Panc1 (cell line): ENCODE data around the gene MAGEL2. TPM values are rescaled to one million over a fixed set of nuclear protein-coding genes. Genes with fewer than 3 reads are reported as not detected.

Source experiments
- ATAC-seq: fragments of 200-7000 bp; cut with Tn5 transposase; 2 replicates; pipeline ENCODE4 v1.9.1; 2020; ENCODE audit warnings: mild to moderate bottlenecking, moderate library complexity
- Bru-seq: library from RNA; stranded (reverse); fragments of 400-500 nt; gene quantifications from one replicate; lab custom pipeline; 2021; lab: Mats Ljungman, UMichigan
- BruChase-seq, 2 experiments: library from RNA; stranded (reverse); fragments of 400-500 nt; gene quantifications; one replicate each; lab custom pipeline; 2021; lab: Mats Ljungman, UMichigan
- BruUV-seq: library from RNA; stranded (reverse); fragments of 400-500 nt; replicated peaks from 2 replicates; lab custom pipeline; 2021; lab: Mats Ljungman, UMichigan
- CTCF ChIA-PET: fragments of 300-600 bp; sonication (Branson Sonifier 250); formaldehyde crosslinking; loops from one replicate; lab custom pipeline; 2022; ENCODE audit warnings: antibody characterized with exemption; lab: Charles Lee
- POLR2A ChIA-PET: fragments of 300-600 bp; sonication (Branson Sonifier 250); formaldehyde crosslinking; loops from one replicate; lab custom pipeline; 2022; ENCODE audit warnings: antibody characterized with exemption; lab: Charles Lee
- DNase-seq: peaks from one replicate; pipeline ENCODE4 v3.0.0-alpha.2; 2010; ENCODE audit warnings: low read depth, low spot score
- H3K27ac ChIP-seq: 2 replicates; pipeline ENCODE4 v1.5.1; 2011; ENCODE audit warnings: mild to moderate bottlenecking, low read length, inconsistent platforms
- H3K27me3 ChIP-seq: fragments of 200-500 bp; sonication (Bioruptor generic); 2 replicates; pipeline ENCODE4 v1.6.0; 2014; ENCODE audit warnings: low read length, inconsistent platforms; ENCODE audit not compliant: control insufficient read depth, insufficient read depth
- H3K36me3 ChIP-seq: fragments of 200-500 bp; sonication (Bioruptor generic); 2 replicates; pipeline ENCODE4 v1.5.1; 2014; ENCODE audit warnings: inconsistent platforms, mild to moderate bottlenecking, low read length, moderate library complexity; ENCODE audit not compliant: control insufficient read depth, insufficient read depth
- H3K4me1 ChIP-seq: 2 replicates; pipeline ENCODE4 v1.5.1; 2011; ENCODE audit warnings: inconsistent platforms, mild to moderate bottlenecking, low read length, moderate library complexity; ENCODE audit not compliant: control insufficient read depth, insufficient read depth
- H3K4me3 ChIP-seq, 2 experiments: 2 replicates each; pipeline ENCODE4 v1.5.1; 2011 to 2012; ENCODE audit warnings: low read depth in 2 of 2, low read length in 2 of 2, mild to moderate bottlenecking in 2 of 2, inconsistent platforms in 1 of 2, moderate library complexity in 1 of 2
- H3K9me3 ChIP-seq: fragments of 200-500 bp; sonication (Bioruptor generic); 2 replicates; pipeline ENCODE4 v1.5.1; 2014; ENCODE audit warnings: low read depth, mild to moderate bottlenecking, inconsistent platforms, low read length, moderate library complexity; ENCODE audit not compliant: control insufficient read depth, insufficient read depth
- CTCF ChIP-seq: fragments of 450-650 bp; IDR thresholded peaks from 2 replicates; pipeline ENCODE4 v1.5.1; 2017; ENCODE audit warnings: mild to moderate bottlenecking
- POLR2AphosphoS5 ChIP-seq: IDR thresholded peaks from 2 replicates; pipeline ENCODE4 v1.6.1; 2012; ENCODE audit warnings: mild to moderate bottlenecking, low read depth, low read length, moderate library complexity
- SIN3A ChIP-seq: IDR thresholded peaks from 2 replicates; pipeline ENCODE4 v1.6.1; 2012; ENCODE audit warnings: low read depth, mild to moderate bottlenecking, low read length, moderate library complexity, borderline replicate concordance; ENCODE audit not compliant: insufficient read depth
- TCF7L2 ChIP-seq: IDR thresholded peaks from 2 replicates; pipeline ENCODE4 v1.6.1; 2011; ENCODE audit warnings: mild to moderate bottlenecking, low read depth, low read length, inconsistent platforms
- in situ Hi-C: cut with HindIII; loops from 2 replicates; pipeline ENCODE4 v1.10.0; 2016; ENCODE audit warnings: low sequenced_read_pairs, low pct_unique_long_range_greater_than_20kb
- intact Hi-C: fragments of 100-400 bp; cut with micrococcal nuclease; formaldehyde crosslinking; loops from one replicate; pipeline ENCODE4 v1.10.0; 2022; ENCODE audit not compliant: unreplicated experiment
- long read RNA-seq: library from polyadenylated mRNA; unstranded; transcript quantifications from one replicate; pipeline ENCODE4 v2.0.0, GENCODE V29; 2021; ENCODE audit not compliant: unreplicated experiment
- polyA plus RNA-seq: library from polyadenylated mRNA; unstranded; fragments of >200 nt; gene quantifications from one replicate; pipeline ENCODE4 v1.2.1, GENCODE V29; 2012; ENCODE audit warnings: missing spikeins; ENCODE audit not compliant: insufficient read length
- total RNA-seq: library from RNA; stranded (reverse); gene quantifications from one replicate; pipeline ENCODE4 v1.2.1, GENCODE V29; 2021; ENCODE audit not compliant: unreplicated experiment
- TF ChIP-seq, protein P1 (sequence below), 2 experiments: IDR thresholded peaks; 2 replicates each; pipeline ENCODE4 v1.6.1; 2011 to 2012; ENCODE audit warnings: low read depth in 2 of 2, control low read depth in 1 of 2, low read length in 1 of 2, mild to moderate bottlenecking in 1 of 2, moderate library complexity in 1 of 2; ENCODE audit not compliant: insufficient read depth in 1 of 2

The MAGEL2 gene
- total RNA-seq (not detected), Bru-seq, nascent RNA (not detected), BruChase-seq, experiment 1, labeled RNA remaining after a 2-hour chase (not detected), BruChase-seq, experiment 2, labeled RNA remaining after a 6-hour chase (not detected)
- polyA plus RNA-seq: not detected
- long read RNA-seq: 0 reads

GRCh38 chr15:23647421-23648370, at the start of gene MAGEL2:
Gene MAGEL2 (minus strand): TSS chr15:23647867. CDS start chr15:23647742, 125 bp downstream.
- Histone ChIP-seq H3K9me3 (no peaks in the 10 kb centered on the region), H3K27me3 (peaks cover 10% of the 10 kb centered on the region), H3K4me1 (no peaks in the 10 kb centered on the region), H3K36me3 (no peaks in the 10 kb centered on the region), H3K4me3 (0 out of 4 replicates have a peak within 1 kb of the TSS, but pooled peaks of 1 of the 2 experiments have one; percentile 8), H3K27ac (no peak within 1 kb of the TSS)
- DNase-seq: no peak
- ChIA-PET POLR2A (no interaction called here), CTCF (no interaction called here)
- intact Hi-C loops (loop anchor here (5.0 kb wide), 1 partner anchor 210 kb away; no protein-coding TSS in a partner anchor), in situ Hi-C loops (no loop called here)
- no TSS peak for BruUV-seq
- no peak for TF ChIP-seq POLR2AphosphoS5
- no peak for TF ChIP-seq CTCF
- TF ChIP-seq SIN3A: no peak
- TF ChIP-seq TCF7L2: no peak
- TF ChIP-seq, protein P1, sequence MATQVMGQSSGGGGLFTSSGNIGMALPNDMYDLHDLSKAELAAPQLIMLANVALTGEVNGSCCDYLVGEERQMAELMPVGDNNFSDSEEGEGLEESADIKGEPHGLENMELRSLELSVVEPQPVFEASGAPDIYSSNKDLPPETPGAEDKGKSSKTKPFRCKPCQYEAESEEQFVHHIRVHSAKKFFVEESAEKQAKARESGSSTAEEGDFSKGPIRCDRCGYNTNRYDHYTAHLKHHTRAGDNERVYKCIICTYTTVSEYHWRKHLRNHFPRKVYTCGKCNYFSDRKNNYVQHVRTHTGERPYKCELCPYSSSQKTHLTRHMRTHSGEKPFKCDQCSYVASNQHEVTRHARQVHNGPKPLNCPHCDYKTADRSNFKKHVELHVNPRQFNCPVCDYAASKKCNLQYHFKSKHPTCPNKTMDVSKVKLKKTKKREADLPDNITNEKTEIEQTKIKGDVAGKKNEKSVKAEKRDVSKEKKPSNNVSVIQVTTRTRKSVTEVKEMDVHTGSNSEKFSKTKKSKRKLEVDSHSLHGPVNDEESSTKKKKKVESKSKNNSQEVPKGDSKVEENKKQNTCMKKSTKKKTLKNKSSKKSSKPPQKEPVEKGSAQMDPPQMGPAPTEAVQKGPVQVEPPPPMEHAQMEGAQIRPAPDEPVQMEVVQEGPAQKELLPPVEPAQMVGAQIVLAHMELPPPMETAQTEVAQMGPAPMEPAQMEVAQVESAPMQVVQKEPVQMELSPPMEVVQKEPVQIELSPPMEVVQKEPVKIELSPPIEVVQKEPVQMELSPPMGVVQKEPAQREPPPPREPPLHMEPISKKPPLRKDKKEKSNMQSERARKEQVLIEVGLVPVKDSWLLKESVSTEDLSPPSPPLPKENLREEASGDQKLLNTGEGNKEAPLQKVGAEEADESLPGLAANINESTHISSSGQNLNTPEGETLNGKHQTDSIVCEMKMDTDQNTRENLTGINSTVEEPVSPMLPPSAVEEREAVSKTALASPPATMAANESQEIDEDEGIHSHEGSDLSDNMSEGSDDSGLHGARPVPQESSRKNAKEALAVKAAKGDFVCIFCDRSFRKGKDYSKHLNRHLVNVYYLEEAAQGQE (IDR thresholded peaks at IDR 0.05; ENCODE audit: insufficient read depth in 1 of 2, low read depth in 2 of 2, low read length in 1 of 2): no peak
- peak; percentile 36 for ATAC-seq

GRCh38 chr15:23695282-23695681, 47.6 kb upstream of the MAGEL2 start:
- no peaks in the 10 kb centered on the region for H3K36me3 ChIP-seq
- peaks cover 3% of the 10 kb centered on the region; the same call in 1 of the 2 replicates for H3K9me3 ChIP-seq
- H3K27ac ChIP-seq: no peak overlapping the region
- no peaks in the 10 kb centered on the region for H3K4me1 ChIP-seq
- H3K4me3 ChIP-seq: no peak overlapping the region
- ChIA-PET POLR2A (no interaction called here), CTCF (no interaction called here)
- ATAC-seq: no peak
- DNase-seq: no peak
- no peak for TF ChIP-seq CTCF
- no peak for TF ChIP-seq TCF7L2
- TF ChIP-seq, protein P1 (IDR thresholded peaks at IDR 0.05; ENCODE audit: insufficient read depth in 1 of 2, low read depth in 2 of 2, low read length in 1 of 2): no peak
- TF ChIP-seq SIN3A: no peak
- TF ChIP-seq POLR2AphosphoS5: no peak
- no peaks in the 10 kb centered on the region for H3K27me3 ChIP-seq
- intact Hi-C loops (no loop called here), in situ Hi-C loops (no loop called here)
- BruUV-seq: no TSS peak
